Measurements from ENCODE around the gene PCP2.

PCP2 gene

DNA sequence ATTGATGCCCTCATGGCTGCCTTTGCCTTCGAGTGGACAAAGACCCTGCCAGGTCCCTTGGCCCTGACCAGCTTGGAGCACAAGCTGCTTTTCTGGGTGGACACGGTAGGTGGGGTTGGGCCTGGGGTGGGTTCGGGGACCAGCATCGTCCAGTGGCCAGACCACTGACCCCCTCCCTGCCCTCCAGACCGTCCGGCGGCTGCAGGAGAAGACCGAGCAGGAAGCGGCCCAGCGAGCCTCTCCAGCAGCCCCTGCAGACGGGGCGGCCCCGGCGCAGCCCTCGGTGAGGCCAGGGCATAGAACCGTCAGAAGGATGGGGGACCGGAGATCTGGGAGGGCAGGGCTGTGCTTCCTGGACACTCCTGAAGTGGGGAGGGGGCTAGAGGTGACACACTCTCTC lies 27.2 kb downstream of the PCP2 start:
- peaks cover 4% of the 10 kb centered on the region for H3K36me3 Mint-ChIP-seq (ENCODE audit: low read depth)
- H3K9me3 Mint-ChIP-seq: no peaks in the 10 kb centered on the region
- H3K4me3 Mint-ChIP-seq: no peak overlapping the region
- H3K27ac Mint-ChIP-seq: no peak overlapping the region
- H3K4me1 Mint-ChIP-seq: no peaks in the 10 kb centered on the region
- TF ChIP-seq, protein P1, sequence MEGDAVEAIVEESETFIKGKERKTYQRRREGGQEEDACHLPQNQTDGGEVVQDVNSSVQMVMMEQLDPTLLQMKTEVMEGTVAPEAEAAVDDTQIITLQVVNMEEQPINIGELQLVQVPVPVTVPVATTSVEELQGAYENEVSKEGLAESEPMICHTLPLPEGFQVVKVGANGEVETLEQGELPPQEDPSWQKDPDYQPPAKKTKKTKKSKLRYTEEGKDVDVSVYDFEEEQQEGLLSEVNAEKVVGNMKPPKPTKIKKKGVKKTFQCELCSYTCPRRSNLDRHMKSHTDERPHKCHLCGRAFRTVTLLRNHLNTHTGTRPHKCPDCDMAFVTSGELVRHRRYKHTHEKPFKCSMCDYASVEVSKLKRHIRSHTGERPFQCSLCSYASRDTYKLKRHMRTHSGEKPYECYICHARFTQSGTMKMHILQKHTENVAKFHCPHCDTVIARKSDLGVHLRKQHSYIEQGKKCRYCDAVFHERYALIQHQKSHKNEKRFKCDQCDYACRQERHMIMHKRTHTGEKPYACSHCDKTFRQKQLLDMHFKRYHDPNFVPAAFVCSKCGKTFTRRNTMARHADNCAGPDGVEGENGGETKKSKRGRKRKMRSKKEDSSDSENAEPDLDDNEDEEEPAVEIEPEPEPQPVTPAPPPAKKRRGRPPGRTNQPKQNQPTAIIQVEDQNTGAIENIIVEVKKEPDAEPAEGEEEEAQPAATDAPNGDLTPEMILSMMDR (IDR thresholded peaks at IDR 0.05; ENCODE audit: unreplicated experiment in 3 of 3): no peak
- no peaks in the 10 kb centered on the region for H3K27me3 Mint-ChIP-seq (ENCODE audit: low read depth)

DNA sequence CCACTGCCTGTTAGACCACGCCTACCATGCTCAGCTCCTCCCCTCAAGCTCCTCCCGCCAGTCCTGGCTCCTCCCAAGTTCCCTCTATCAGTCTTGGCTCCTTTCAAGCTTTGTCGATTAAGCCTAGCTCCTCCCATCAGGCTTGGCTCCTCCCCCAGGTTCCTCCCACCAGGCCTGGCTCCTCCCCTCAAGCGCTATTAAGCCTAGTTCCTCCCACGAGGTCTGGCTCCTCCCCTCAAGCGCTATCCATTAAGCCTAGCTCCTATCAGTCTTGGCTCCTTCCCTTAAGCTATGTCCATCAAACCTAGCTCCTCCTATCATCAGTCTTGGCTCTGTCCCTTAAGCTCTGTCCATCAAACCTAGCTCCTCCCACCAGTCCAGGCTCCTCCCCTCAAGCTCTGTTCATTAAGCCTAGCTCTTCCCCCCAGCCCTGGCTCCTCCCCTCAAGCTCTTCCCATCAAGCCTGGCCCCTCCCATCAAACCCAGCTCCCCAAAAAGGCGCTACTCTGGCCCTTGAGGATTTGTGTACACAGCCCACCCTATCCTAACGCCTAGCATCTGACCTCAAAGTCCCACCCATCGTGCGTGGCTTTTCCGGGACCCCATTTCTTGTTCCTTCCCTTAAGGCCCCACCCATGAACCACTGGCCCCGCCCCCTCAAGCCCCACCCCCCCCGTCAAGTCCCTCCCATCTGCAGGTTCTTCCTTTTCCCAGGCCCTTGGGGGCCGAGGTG lies 27.9 kb downstream of the PCP2 start:
- H3K27ac Mint-ChIP-seq: no peak overlapping the region

DNA sequence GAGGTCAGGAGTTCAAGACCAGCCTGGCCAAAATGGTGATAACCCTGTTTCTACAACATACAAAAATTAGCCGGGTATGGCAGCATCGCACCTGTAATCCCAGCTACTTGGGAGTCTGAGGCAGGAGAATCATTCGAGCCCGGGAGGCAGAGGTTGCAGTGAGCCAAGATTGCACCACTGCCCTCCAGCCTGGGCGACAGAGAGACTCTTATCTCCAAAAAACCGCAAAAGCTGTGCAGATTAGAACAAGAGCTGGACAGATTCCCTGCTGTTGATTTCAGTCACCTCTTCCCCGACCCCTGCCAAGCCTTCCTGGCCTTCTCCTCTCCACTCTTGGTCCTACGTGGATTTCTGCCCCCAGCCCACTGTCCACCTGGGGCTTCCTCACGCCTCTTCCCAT lies 29.6 kb downstream of the PCP2 start:
- no peaks in the 10 kb centered on the region for H3K9me3 Mint-ChIP-seq
- H3K27me3 Mint-ChIP-seq (ENCODE audit: low read depth): peaks cover under 1% of the 10 kb centered on the region
- no peaks in the 10 kb centered on the region for H3K4me1 Mint-ChIP-seq
- TF ChIP-seq, protein P1 (IDR thresholded peaks at IDR 0.05; ENCODE audit: unreplicated experiment in 3 of 3): no peak
- no peak overlapping the region for H3K4me3 Mint-ChIP-seq
- no peak overlapping the region for H3K27ac Mint-ChIP-seq
- peaks cover 4% of the 10 kb centered on the region for H3K36me3 Mint-ChIP-seq (ENCODE audit: low read depth)

More for the DNA sequence above, 27.9 kb downstream of the PCP2 start:
- H3K4me1 Mint-ChIP-seq: no peaks in the 10 kb centered on the region
- TF ChIP-seq, protein P1 (IDR thresholded peaks at IDR 0.05; ENCODE audit: unreplicated experiment in 3 of 3): no peak
- peaks cover 4% of the 10 kb centered on the region for H3K36me3 Mint-ChIP-seq (ENCODE audit: low read depth)
- no peak overlapping the region for H3K4me3 Mint-ChIP-seq
- H3K9me3 Mint-ChIP-seq: no peaks in the 10 kb centered on the region
- H3K27me3 Mint-ChIP-seq (ENCODE audit: low read depth): no peaks in the 10 kb centered on the region

DNA sequence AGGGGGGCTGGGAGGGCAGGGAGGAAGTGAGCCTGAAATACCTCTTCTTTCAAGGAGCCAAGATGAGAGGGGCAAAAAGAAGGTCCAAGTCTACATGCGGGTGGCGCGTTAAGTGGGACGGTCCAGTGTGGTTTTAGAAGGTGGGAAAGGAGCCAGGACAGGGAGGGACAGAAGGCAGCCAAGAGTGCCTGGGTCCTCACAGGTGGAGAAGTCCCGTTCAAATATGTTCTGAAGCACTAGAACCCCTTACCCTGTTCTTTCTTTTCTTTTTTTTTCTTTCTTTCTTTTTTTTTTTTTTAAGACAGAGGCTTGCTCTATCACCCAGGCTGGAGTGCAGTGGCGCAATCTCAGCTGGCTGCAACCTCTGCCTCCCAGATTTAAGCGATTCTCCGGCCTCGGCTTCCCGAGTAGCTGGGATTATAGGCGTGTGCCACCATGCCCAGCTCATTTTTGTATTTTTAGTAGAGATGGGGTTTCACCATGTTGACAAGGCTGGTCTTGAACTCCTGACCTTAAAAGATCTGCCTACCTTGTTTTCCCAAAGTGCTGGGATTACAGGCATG lies 30.5 kb downstream of the PCP2 start:
- Mint-ChIP-seq H3K27me3 (ENCODE audit: low read depth) (peaks cover 10% of the 10 kb centered on the region), H3K4me1 (no peaks in the 10 kb centered on the region), H3K9me3 (no peaks in the 10 kb centered on the region), H3K36me3 (ENCODE audit: low read depth) (peaks cover 4% of the 10 kb centered on the region), H3K27ac (no peak overlapping the region), H3K4me3 (no peak overlapping the region)
- TF ChIP-seq, protein P1 (IDR thresholded peaks at IDR 0.05; ENCODE audit: unreplicated experiment in 3 of 3): no peak

DNA sequence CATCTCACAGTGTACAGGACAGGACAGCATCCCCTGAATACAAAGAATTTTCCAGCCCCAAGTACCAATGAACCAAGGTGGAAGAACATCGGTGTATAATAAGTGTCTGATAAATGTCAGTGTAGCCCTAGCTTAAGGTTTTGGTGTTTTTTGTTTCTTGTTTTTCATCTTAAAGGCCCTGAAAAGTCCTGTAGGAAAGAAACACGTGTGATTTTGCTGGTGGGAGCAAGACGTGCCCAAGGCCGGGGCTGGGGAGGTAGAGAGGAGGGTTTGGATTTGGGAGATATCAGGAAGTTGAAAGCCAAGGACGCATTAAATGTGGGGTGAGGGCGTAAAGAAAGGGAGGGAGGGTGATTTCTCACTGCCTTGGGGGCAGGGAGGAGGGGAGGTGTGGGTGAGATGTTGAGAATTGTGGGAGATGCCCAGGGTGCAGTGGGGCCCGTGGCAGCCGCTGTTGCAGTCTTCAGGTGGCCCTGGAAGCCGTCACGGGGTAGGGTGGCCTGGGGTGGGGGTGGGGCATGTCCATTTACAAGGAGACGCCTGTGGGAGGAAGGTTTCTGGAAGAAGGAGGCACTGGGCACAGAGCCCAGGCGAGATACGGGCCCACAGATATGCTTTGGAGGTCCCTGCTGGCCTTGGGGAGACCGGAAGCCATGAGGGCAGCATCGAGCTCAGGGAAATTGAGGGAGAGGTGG lies 31.1 kb downstream of the PCP2 start:
- Mint-ChIP-seq H3K27me3 (ENCODE audit: low read depth) (peaks cover 16% of the 10 kb centered on the region), H3K9me3 (no peaks in the 10 kb centered on the region), H3K27ac (no peak overlapping the region), H3K36me3 (ENCODE audit: low read depth) (peaks cover 4% of the 10 kb centered on the region), H3K4me1 (no peaks in the 10 kb centered on the region), H3K4me3 (no peak overlapping the region)
- TF ChIP-seq, protein P1 (IDR thresholded peaks at IDR 0.05; ENCODE audit: unreplicated experiment in 3 of 3): no peak

All from nephron (organoid).